Lung (tissue), 12 donors: Measurements from ENCODE around the gene DIP2C. TPM values are rescaled to one million over a fixed set of nuclear protein-coding genes. Genes with fewer than 3 reads are reported as not detected.

Experiments
- ATAC-seq: fragments of 200-7000 bp; cut with Tn5 transposase; one replicate; pipeline ENCODE4 v1.9.1; 2020; ENCODE audit warnings: moderate number of reproducible peaks; ENCODE audit not compliant: insufficient read depth, low FRiP score
- DNase-seq, 3 donors: peaks; one replicate each; pipeline ENCODE4 v3.0.0-alpha.2; 2013 to 2017
- H3K27ac ChIP-seq, 2 donors: one replicate each; pipeline ENCODE4 v1.5.1; 2013; ENCODE audit warnings: mild to moderate bottlenecking in 2 of 2, moderate library complexity in 2 of 2, control low read depth in 1 of 2, inconsistent platforms in 1 of 2, low read depth in 1 of 2, low read length in 1 of 2
- H3K27me3 ChIP-seq, 3 donors: one replicate each; pipeline ENCODE4 v1.5.1; 2013; ENCODE audit warnings: low read length in 2 of 3; ENCODE audit not compliant: control insufficient read depth in 3 of 3, insufficient read depth in 3 of 3
- H3K36me3 ChIP-seq, 4 donors: one replicate each; pipeline ENCODE4 v1.5.1; 2013; ENCODE audit warnings: low read length in 4 of 4, mild to moderate bottlenecking in 1 of 4, moderate library complexity in 1 of 4; ENCODE audit not compliant: control insufficient read depth in 4 of 4, insufficient read depth in 4 of 4
- H3K4me1 ChIP-seq, 5 donors: one replicate each; pipeline ENCODE4 v1.5.1; 2013; ENCODE audit warnings: low read length in 5 of 5, mild to moderate bottlenecking in 2 of 5, moderate library complexity in 1 of 5; ENCODE audit not compliant: control insufficient read depth in 5 of 5, insufficient read depth in 5 of 5
- H3K4me3 ChIP-seq: one replicate; pipeline ENCODE4 v1.5.1; 2013; ENCODE audit warnings: mild to moderate bottlenecking, control low read depth, moderate library complexity
- H3K9ac ChIP-seq, 2 donors: one replicate each; pipeline ENCODE4 v1.5.1; 2013; ENCODE audit warnings: low read length in 2 of 2, control low read depth in 1 of 2; ENCODE audit not compliant: insufficient read depth in 1 of 2
- H3K9me3 ChIP-seq, 4 donors: one replicate each; pipeline ENCODE4 v1.5.1; 2013; ENCODE audit warnings: low read length in 3 of 4, mild to moderate bottlenecking in 1 of 4, moderate library complexity in 1 of 4; ENCODE audit not compliant: control insufficient read depth in 4 of 4, insufficient read depth in 3 of 4
- CTCF ChIP-seq: IDR thresholded peaks from 2 replicates; pipeline ENCODE4 v1.5.1; 2012; ENCODE audit warnings: mild to moderate bottlenecking; ENCODE audit errors: control extremely low read depth, extremely low read depth
- WGBS, 2 donors: extraction: QIAGEN DNeasy Blood & Tissue Kit; methylation state at CpG; one replicate each; pipeline ENCODE4 v1.1.7; 2013; 5-methylcytosine and 5-hydroxymethylcytosine counted together
- polyA plus RNA-seq, 2 donors: library from polyadenylated mRNA; stranded (reverse); fragments of 200-250 nt; gene quantifications; one replicate each; pipeline ENCODE4 v1.2.1, GENCODE V29; 2013
- total RNA-seq, 2 donors: library from RNA; depleted of rRNA in 1 of 2; stranded (reverse); fragments of >200 nt in 1 of 2; gene quantifications; one replicate each; pipeline ENCODE4 v1.2.1, GENCODE V29; 2014 to 2021
- donor health status: control.
- donor health status: control.
- donor health status: Bipolar disorder and iron deficiency.
- donor health status: healthy.
- donor health status: DM: yes; HTN: yes; CAD: no.

Gene DIP2C
- total and polyA plus RNA-seq, 4 donors, result 3.6 to 20.0 (median 9.5) TPM

- 89 to 93% methylated on average over 28 of the region's 28 CpGs for WGBS, 2 donors
- DNase-seq (no peak), ATAC-seq (no peak)
- TF ChIP-seq CTCF, result no peak
- Histone ChIP-seq H3K4me3 (no peak overlapping the region), H3K27ac (peak overlapping the region in 1 of 2 donors; percentile 51), H3K36me3 (no peaks in the 10 kb centered on the region), H3K9me3 (no peaks in the 10 kb centered on the region), H3K27me3 (no peaks in the 10 kb centered on the region), H3K9ac (no peak overlapping the region), H3K4me1 (peaks cover 0 to 14% (median 10%) of the 10 kb centered on the region in 5 donors)
These were observed 94.7 kb downstream of the DIP2C start for GRCh38 chr10:594584-595270.

DNA sequence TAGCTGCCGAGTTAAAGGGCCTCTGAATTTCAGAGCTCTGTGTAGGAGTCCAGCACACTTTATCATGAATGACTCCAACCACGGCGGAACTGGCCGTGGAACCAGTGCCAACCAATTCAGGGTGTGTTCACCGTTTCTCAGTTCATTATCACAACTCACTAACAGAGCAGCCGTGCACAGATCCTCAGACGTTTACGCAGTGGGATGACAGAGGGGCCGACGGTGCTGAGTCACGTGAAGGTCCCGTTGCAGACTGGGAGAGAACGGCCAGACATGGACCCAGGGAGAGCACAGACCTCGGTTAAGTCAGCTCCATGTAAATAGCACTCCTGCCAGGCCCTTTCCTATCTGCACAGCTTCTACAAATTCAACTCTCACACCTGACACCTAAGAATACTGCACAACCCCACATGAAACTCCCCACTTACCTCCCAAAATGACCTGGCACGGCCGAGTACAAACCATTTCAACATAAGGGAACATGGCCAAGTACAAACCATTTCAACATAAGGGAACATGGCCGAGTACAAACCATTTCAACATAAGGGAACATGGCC is 95.5 kb downstream of the DIP2C start:
- Histone ChIP-seq H3K4me1 (peaks cover 0 to 17% (median 9%) of the 10 kb centered on the region in 5 donors), H3K4me3 (no peak overlapping the region), H3K27ac (peak overlapping the region in 1 of 2 donors; percentile 51), H3K27me3 (no peaks in the 10 kb centered on the region), H3K9ac (no peak overlapping the region), H3K9me3 (no peaks in the 10 kb centered on the region), H3K36me3 (no peaks in the 10 kb centered on the region)
- peak; percentile 48 for ATAC-seq
- 80 to 84% methylated on average over 17 of the region's 17 CpGs for whole genome bisulfite sequencing, 2 donors
- no peak for DNase-seq
- TF ChIP-seq CTCF, result no peak

DNA sequence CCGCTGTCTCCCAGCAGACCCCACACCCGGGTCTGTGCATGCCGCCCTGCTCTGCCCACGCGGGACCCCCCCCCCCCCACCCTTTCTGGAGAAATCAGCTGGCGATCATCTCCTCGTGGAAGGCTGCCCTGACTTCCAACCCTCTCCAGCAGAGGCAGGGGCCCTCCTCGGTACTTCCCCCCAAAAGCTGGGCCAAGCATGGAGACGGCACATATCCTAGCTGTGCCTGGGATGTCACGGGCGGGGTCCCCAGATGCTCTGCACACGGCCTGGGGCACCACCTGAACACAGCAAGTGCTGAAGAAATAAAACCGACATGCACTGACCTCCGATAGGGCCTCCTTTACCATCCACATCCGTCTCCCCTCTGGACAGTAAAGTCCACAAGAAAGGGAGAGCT is 96.0 kb downstream of the DIP2C start:
- 93% methylated on average over 15 of the region's 15 CpGs for WGBS, 2 donors
- H3K27ac ChIP-seq, result peak overlapping the region in 1 of 2 donors; percentile 45
- no peak for TF ChIP-seq CTCF
- H3K4me1 ChIP-seq, result peaks cover 0 to 15% (median 4%) of the 10 kb centered on the region in 5 donors
- no peaks in the 10 kb centered on the region for H3K9me3 ChIP-seq
- DNase-seq, result no peak
- ATAC-seq, result no peak
- H3K36me3 ChIP-seq, result no peaks in the 10 kb centered on the region
- no peaks in the 10 kb centered on the region for H3K27me3 ChIP-seq
- H3K9ac ChIP-seq, result no peak overlapping the region
- H3K4me3 ChIP-seq, result no peak overlapping the region
